Measurements from ENCODE around the gene DPH3.

Gene DPH3

DNA sequence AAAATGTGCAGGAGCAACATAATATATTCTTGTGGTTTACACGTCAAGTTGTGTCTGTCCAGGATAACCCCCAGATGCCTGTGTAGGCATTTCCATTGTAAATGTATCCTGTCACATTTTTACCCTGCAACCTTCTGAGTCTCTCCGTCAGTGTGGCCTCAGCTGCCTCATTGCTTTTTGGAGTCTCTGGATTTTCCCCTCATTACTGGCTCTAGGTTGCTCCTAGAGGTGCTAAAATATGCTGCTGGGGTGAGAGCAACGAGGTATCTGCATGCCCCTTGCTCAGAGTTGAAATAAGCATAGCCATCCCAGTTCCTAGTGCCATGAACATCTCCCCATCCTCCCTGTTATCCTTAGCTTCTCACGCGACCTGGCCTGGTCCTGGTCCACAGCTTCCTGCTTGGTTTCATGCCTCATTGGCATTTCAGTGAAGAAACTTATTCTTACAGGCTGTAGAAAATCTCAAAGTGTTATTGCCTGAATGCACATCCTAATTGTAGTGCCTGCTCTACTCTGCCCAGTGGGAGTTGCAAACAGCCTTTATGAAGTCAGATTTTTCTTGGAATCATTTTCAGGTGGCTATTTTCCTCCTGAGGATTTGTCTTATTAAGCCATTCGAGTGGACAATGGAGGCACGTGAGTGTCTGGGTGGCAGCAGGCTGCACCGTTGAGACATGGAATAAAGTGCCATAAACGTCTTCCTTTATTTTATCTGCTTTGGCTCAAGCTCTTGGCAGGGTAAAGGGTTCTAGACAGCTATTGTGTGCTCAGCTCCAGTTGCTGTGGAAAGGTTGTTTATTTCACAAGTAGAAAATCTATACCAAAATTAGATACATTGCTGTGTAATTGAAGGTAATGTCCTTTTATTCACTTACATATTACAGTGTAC lies 33.5 kb upstream of the DPH3 start:
- Histone ChIP-seq H3K27ac (ENCODE audit: low read depth, low read length) (no peak overlapping the region), H2AFZ (ENCODE audit: low read depth, low read length, severe bottlenecking) (no peak overlapping the region), H3K4me2 (ENCODE audit: low read depth, low read length, poor library complexity, severe bottlenecking) (no peak overlapping the region), H3F3A (ENCODE audit: insufficient read depth) (peaks cover 3% of the 10 kb centered on the region), H3K79me2 (ENCODE audit: insufficient read depth, low read length) (no peaks in the 10 kb centered on the region), H3K27me3 (ENCODE audit: low read length) (no peaks in the 10 kb centered on the region), H4K20me1 (ENCODE audit: low read depth, low read length) (no peaks in the 10 kb centered on the region), H3K9me2 (replicated peaks; ENCODE audit: insufficient read depth, low read length) (no peaks in the 10 kb centered on the region), H3K36me3 (ENCODE audit: low read length) (peaks cover 28% of the 10 kb centered on the region), H3K9ac (ENCODE audit: low read length) (no peak overlapping the region), H3K9me3 (ENCODE audit: insufficient read depth, low read length) (peaks cover 6% of the 10 kb centered on the region; the same call in 1 of the 2 replicates), H3K4me3 (ENCODE audit: insufficient read depth, low read length, poor library complexity, severe bottlenecking) (no peak overlapping the region)
- TF ChIP-seq, protein P1, sequence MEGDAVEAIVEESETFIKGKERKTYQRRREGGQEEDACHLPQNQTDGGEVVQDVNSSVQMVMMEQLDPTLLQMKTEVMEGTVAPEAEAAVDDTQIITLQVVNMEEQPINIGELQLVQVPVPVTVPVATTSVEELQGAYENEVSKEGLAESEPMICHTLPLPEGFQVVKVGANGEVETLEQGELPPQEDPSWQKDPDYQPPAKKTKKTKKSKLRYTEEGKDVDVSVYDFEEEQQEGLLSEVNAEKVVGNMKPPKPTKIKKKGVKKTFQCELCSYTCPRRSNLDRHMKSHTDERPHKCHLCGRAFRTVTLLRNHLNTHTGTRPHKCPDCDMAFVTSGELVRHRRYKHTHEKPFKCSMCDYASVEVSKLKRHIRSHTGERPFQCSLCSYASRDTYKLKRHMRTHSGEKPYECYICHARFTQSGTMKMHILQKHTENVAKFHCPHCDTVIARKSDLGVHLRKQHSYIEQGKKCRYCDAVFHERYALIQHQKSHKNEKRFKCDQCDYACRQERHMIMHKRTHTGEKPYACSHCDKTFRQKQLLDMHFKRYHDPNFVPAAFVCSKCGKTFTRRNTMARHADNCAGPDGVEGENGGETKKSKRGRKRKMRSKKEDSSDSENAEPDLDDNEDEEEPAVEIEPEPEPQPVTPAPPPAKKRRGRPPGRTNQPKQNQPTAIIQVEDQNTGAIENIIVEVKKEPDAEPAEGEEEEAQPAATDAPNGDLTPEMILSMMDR (IDR thresholded peaks at IDR 0.05; ENCODE audit: insufficient read depth, low read length, poor library complexity, severe bottlenecking): no peak

DNA sequence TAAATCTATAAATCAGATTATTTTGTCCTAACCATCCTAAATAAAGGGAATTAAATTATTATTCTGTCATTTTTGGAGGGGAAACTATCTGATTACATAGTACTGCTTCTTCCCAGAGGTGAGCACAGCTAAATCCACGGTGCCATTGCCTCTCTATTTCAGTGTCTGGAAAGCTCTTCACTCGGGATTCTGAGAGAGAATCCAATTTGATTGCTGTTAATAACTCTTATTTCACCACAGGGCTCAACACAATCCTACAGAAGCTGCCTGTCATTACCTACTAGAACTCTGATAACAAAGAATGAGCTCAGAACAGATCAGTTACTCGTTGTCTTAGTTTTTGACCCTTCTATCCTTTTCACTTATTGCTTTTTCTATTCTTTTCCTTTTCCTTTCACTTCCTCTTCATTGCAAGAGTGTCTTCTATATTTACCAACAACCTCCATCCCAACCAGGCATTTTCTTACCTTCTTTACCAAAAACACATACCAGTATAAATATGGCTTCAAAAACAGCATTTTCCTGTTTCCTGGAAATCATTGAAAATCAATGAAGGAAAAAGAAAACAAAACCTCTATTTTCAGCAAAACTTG lies 30.7 kb upstream of the DPH3 start:
- TF ChIP-seq, protein P1 (IDR thresholded peaks at IDR 0.05; ENCODE audit: insufficient read depth, low read length, poor library complexity, severe bottlenecking): no peak
- no peak for TF ChIP-seq EZH2phosphoT487 (conservative IDR thresholded peaks at IDR 0.05; ENCODE audit: low read length)
- Histone ChIP-seq H3K4me3 (ENCODE audit: insufficient read depth, low read length, poor library complexity, severe bottlenecking) (no peak overlapping the region), H4K20me1 (ENCODE audit: low read depth, low read length) (no peaks in the 10 kb centered on the region), H3K79me2 (ENCODE audit: insufficient read depth, low read length) (no peaks in the 10 kb centered on the region), H2AFZ (ENCODE audit: low read depth, low read length, severe bottlenecking) (no peak overlapping the region), H3K9me2 (replicated peaks; ENCODE audit: insufficient read depth, low read length) (no peaks in the 10 kb centered on the region), H3K4me2 (ENCODE audit: low read depth, low read length, poor library complexity, severe bottlenecking) (no peak overlapping the region), H3F3A (ENCODE audit: insufficient read depth) (peaks cover 3% of the 10 kb centered on the region; the same call in 1 of the 2 replicates), H3K9ac (ENCODE audit: low read length) (no peak overlapping the region), H3K9me3 (ENCODE audit: insufficient read depth, low read length) (peaks cover 6% of the 10 kb centered on the region; the same call in 1 of the 2 replicates), H3K36me3 (ENCODE audit: low read length) (peaks cover 35% of the 10 kb centered on the region), H3K27me3 (ENCODE audit: low read length) (no peaks in the 10 kb centered on the region), H3K27ac (ENCODE audit: low read depth, low read length) (no peak overlapping the region)

DNA sequence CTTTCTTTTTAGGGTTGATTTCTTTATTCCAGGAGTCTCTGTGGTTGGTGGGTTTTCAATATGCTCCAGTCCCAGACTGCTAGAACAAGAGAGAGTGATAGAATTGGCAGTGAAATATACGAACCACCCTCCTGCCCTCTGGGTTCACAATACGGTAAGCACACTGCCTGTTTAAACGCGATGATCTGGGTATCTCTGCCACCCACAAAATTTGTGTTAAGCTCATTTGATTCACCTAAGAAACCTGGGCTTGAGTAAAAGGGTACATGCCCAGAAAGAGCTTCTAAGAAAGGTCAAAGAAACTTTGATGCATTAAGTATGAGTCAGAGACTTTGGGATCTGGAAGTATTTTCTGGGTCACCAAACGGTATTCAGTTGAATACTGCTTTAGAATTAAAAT lies 30.1 kb upstream of the DPH3 start:
- Histone ChIP-seq H4K20me1 (ENCODE audit: low read depth, low read length) (no peaks in the 10 kb centered on the region), H3K27ac (ENCODE audit: low read depth, low read length) (no peak overlapping the region), H2AFZ (ENCODE audit: low read depth, low read length, severe bottlenecking) (no peak overlapping the region), H3K9ac (ENCODE audit: low read length) (no peak overlapping the region), H3K27me3 (ENCODE audit: low read length) (no peaks in the 10 kb centered on the region), H3K36me3 (ENCODE audit: low read length) (peaks cover 35% of the 10 kb centered on the region), H3K9me2 (replicated peaks; ENCODE audit: insufficient read depth, low read length) (no peaks in the 10 kb centered on the region), H3K79me2 (ENCODE audit: insufficient read depth, low read length) (no peaks in the 10 kb centered on the region), H3K4me2 (ENCODE audit: low read depth, low read length, poor library complexity, severe bottlenecking) (no peak overlapping the region), H3F3A (ENCODE audit: insufficient read depth) (peaks cover 3% of the 10 kb centered on the region; the same call in 1 of the 2 replicates), H3K4me3 (ENCODE audit: insufficient read depth, low read length, poor library complexity, severe bottlenecking) (no peak overlapping the region), H3K9me3 (ENCODE audit: insufficient read depth, low read length) (peaks cover 6% of the 10 kb centered on the region; the same call in 1 of the 2 replicates)
- TF ChIP-seq, protein P1 (IDR thresholded peaks at IDR 0.05; ENCODE audit: insufficient read depth, low read length, poor library complexity, severe bottlenecking): no peak
- TF ChIP-seq EZH2phosphoT487 (conservative IDR thresholded peaks at IDR 0.05; ENCODE audit: low read length): no peak
